SK-N-SH (cell line): Measurements from ENCODE around the gene SP6. TPM values are rescaled to one million over a fixed set of nuclear protein-coding genes. Genes with fewer than 3 reads are reported as not detected.
A peak's percentile ranks its signal among the peaks of the same experiment; 100 is the strongest.

Source experiments
- CTCF ChIA-PET: fragments of 300-600, 350-600 bp; formaldehyde crosslinking; extraction: SDS; loops from one replicate; lab custom pipeline; 2021; lab: Yijun Ruan, JAX
- POLR2A ChIA-PET: fragments of 350-600 bp; sonication (Branson Sonifier 250); formaldehyde crosslinking; extraction: SDS; loops from one replicate; lab custom pipeline; 2020; ENCODE audit warnings: antibody characterized with exemption, inconsistent platforms; lab: Yijun Ruan, JAX
- DNase-seq: peaks from one replicate; pipeline ENCODE4 v3.0.0; 2012
- H2AFZ ChIP-seq: fragments of 200-600 bp; sonication (generic); 2 replicates; pipeline ENCODE4 v1.8.1; 2016; ENCODE audit warnings: antibody characterized with exemption, mild to moderate bottlenecking, low read depth
- H3F3A ChIP-seq: fragments of 200-600 bp; sonication (generic); replicated peaks from 2 replicates; pipeline ENCODE3; 2016; ENCODE audit warnings: antibody characterized with exemption, mild to moderate bottlenecking; ENCODE audit not compliant: insufficient read depth
- H3K27ac ChIP-seq, 2 experiments: fragments of 200-500 bp in 1 of 2; fragments of 200-600 bp in 1 of 2; sonication (Bioruptor generic) in 1 of 2; sonication (generic), shearing (Covaris generic) in 1 of 2; 2 replicates each; pipeline versions ENCODE4 v1.5.1 to v1.6.1; 2014 to 2016; ENCODE audit warnings: low read depth in 2 of 2, inconsistent platforms in 1 of 2, low read length in 1 of 2, mild to moderate bottlenecking in 1 of 2, mixed read lengths in 1 of 2
- H3K27me3 ChIP-seq: fragments of 200-600 bp; sonication (generic), shearing (Covaris generic); 2 replicates; pipeline ENCODE4 v1.6.1; 2016; ENCODE audit warnings: mixed run types; ENCODE audit not compliant: insufficient read depth
- H3K36me3 ChIP-seq, 2 experiments: fragments of 200-500 bp in 1 of 2; fragments of 200-600 bp in 1 of 2; sonication (Bioruptor generic) in 1 of 2; sonication (generic) in 1 of 2; replicated peaks in 1 of 2; 2 replicates each; pipeline versions ENCODE3 to v1.5.1; 2014 to 2016; ENCODE audit warnings: low read length in 1 of 2, mild to moderate bottlenecking in 1 of 2; ENCODE audit not compliant: insufficient read depth in 2 of 2, control insufficient read depth in 1 of 2
- H3K4me1 ChIP-seq, 2 experiments: fragments of 200-500 bp in 1 of 2; fragments of 200-600 bp in 1 of 2; sonication (Bioruptor generic) in 1 of 2; sonication (generic), shearing (Covaris generic) in 1 of 2; 2 replicates each; pipeline versions ENCODE4 v1.5.1 to v1.6.1; 2014 to 2016; ENCODE audit warnings: low read depth in 1 of 2, low read length in 1 of 2, mixed run types in 1 of 2; ENCODE audit not compliant: insufficient read depth in 2 of 2, control insufficient read depth in 1 of 2
- H3K4me2 ChIP-seq: fragments of 200-600 bp; sonication (generic), shearing (Covaris generic); 2 replicates; pipeline ENCODE4 v1.6.1; 2017; ENCODE audit warnings: mixed run types
- H3K4me3 ChIP-seq, 2 experiments: fragments of 200-500 bp in 1 of 2; fragments of 200-600 bp in 1 of 2; sonication (Bioruptor generic) in 1 of 2; sonication (generic), shearing (Covaris generic) in 1 of 2; 2 replicates each; pipeline versions ENCODE4 v1.5.1 to v1.8.1; 2014 to 2016; ENCODE audit warnings: low read depth in 2 of 2, inconsistent platforms in 1 of 2, low read length in 1 of 2, mild to moderate bottlenecking in 1 of 2, mixed read lengths in 1 of 2, moderate library complexity in 1 of 2
- H3K79me2 ChIP-seq: fragments of 200-600 bp; sonication (generic); 2 replicates; pipeline ENCODE4 v1.8.1; 2017; ENCODE audit warnings: mild to moderate bottlenecking; ENCODE audit not compliant: insufficient read depth
- H3K9ac ChIP-seq: fragments of 200-600 bp; sonication (generic); 2 replicates; pipeline ENCODE4 v1.6.1; 2017; ENCODE audit warnings: mixed run types
- H3K9me2 ChIP-seq: fragments of 200-600 bp; sonication (generic); 2 replicates; pipeline ENCODE4 v1.6.1; 2017; ENCODE audit warnings: mixed run types
- H3K9me3 ChIP-seq: fragments of 200-600 bp; sonication (generic); 2 replicates; pipeline ENCODE4 v1.6.1; 2017; ENCODE audit warnings: mixed run types, mild to moderate bottlenecking, moderate library complexity
- H4K20me1 ChIP-seq: fragments of 200-600 bp; sonication (generic); 2 replicates; pipeline ENCODE4 v1.6.1; 2017; ENCODE audit warnings: mild to moderate bottlenecking, mixed run types; ENCODE audit not compliant: insufficient read depth
- ELF1 ChIP-seq: IDR thresholded peaks from 2 replicates; pipeline ENCODE4 v1.4.0; 2012
- EZH2phosphoT487 ChIP-seq: fragments of 200-600 bp; sonication (generic); IDR thresholded peaks from 2 replicates; pipeline ENCODE4 v1.6.1; 2017; ENCODE audit warnings: low read depth, mixed run types, mild to moderate bottlenecking, antibody characterized with exemption, moderate library complexity, borderline replicate concordance
- FOSL2 ChIP-seq: IDR thresholded peaks from 2 replicates; pipeline ENCODE4 v1.4.0; 2012; ENCODE audit warnings: low read depth, mild to moderate bottlenecking, moderate library complexity, borderline replicate concordance
- GABPA ChIP-seq: IDR thresholded peaks from 2 replicates; pipeline ENCODE4 v1.4.0; 2012; ENCODE audit warnings: low read depth, mild to moderate bottlenecking
- POLR2AphosphoS5 ChIP-seq: IDR thresholded peaks from 2 replicates; pipeline ENCODE4 v1.6.1; 2012; ENCODE audit warnings: low read depth, low read length
- RXRA ChIP-seq: IDR thresholded peaks from 2 replicates; pipeline ENCODE4 v1.4.0; 2012; ENCODE audit warnings: low read depth, mild to moderate bottlenecking, borderline replicate concordance
- TAF1 ChIP-seq: IDR thresholded peaks from 2 replicates; pipeline ENCODE4 v1.6.1; 2012; ENCODE audit warnings: low read depth, mild to moderate bottlenecking, low read length, moderate library complexity, borderline replicate concordance
- USF2 ChIP-seq: fragments of 150-350 bp; IDR thresholded peaks from 2 replicates; pipeline ENCODE4 v1.6.1; 2017; ENCODE audit warnings: antibody characterized with exemption, low read length, low read depth, borderline replicate concordance
- WGBS: methylation state at CpG from one replicate; pipeline ENCODE4 v1.1.6; 2017; ENCODE audit warnings: low lambda C conversion rate; 5-methylcytosine and 5-hydroxymethylcytosine counted together
- polyA plus RNA-seq, 3 experiments: library from polyadenylated mRNA; depleted of rRNA; stranded (reverse); fragments of >200 nt; gene quantifications; 2 replicates each; pipeline ENCODE4 v1.2.3, GENCODE V29; 2012

Gene SP6
- polyA plus RNA-seq, 1 of the 3 experiments (the other 2 are of a cell fraction), result 0.03 TPM

- peaks cover 0 to 8% of the 10 kb centered on the region in 2 experiments; a peak in 1 of 4 replicates for H3K4me1 ChIP-seq
- no peaks in the 10 kb centered on the region for H3K79me2 ChIP-seq
- H3K36me3 ChIP-seq, result no peaks in the 10 kb centered on the region
- H3K27ac ChIP-seq, result no peak overlapping the region
- H3K27me3 ChIP-seq, result peaks cover 86% of the 10 kb centered on the region
- H3F3A ChIP-seq, result peaks cover 8% of the 10 kb centered on the region
- no peak overlapping the region for H3K4me3 ChIP-seq
- H3K4me2 ChIP-seq, result no peak overlapping the region
- H2AFZ ChIP-seq, result no peak overlapping the region
- 0 out of 2 replicates have a peak, but pooled peaks have one; percentile 7 for TF ChIP-seq EZH2phosphoT487
- TF ChIP-seq RXRA, result no peak
- no peaks in the 10 kb centered on the region for H3K9me3 ChIP-seq
- no peak overlapping the region for H3K9ac ChIP-seq
- WGBS, result 17% methylated on average over 5 of the region's 5 CpGs
- H3K9me2 ChIP-seq, result no peaks in the 10 kb centered on the region
- POLR2A ChIA-PET, result no interaction called here
- DNase-seq, result no peak
- CTCF ChIA-PET, result interaction anchor here (1.0 to 33.0 kb wide), 4 partner anchors 16 to 117 kb away, joined by 3 to 1447 read pairs (median 289); partner anchors contain the start of genes CDK5RAP3, LRRC46, MRPL10 and SCRN2
- H4K20me1 ChIP-seq, result 0 out of 2 replicates have a peak, but pooled peaks cover 6% of the 10 kb centered on the region
Measured at GRCh38 chr17:47853616-47854015, 2.7 kb upstream of the SP6 start.

GRCh38 chr17:47852113-47852949 lies 1.4 kb upstream of the SP6 start:
- POLR2A ChIA-PET, result interaction anchor here (1.0 kb wide), 1 partner anchor 43 kb away, joined by 4 read pairs; the partner anchor contains the start of gene SP2
- peaks cover 95% of the 10 kb centered on the region for H3K27me3 ChIP-seq
- WGBS, result 24% methylated on average over 32 of the region's 32 CpGs

GRCh38 chr17:47851764-47852112 lies 775 bp upstream of the SP6 start:
- H3K9me2 ChIP-seq, result no peaks in the 10 kb centered on the region
- H3K4me2 ChIP-seq, result no peak overlapping the region
- TF ChIP-seq USF2 (no peak), TAF1 (no peak), ELF1 (no peak), RXRA (no peak)
- no peak overlapping the region for H3K9ac ChIP-seq
- H3K36me3 ChIP-seq, result no peaks in the 10 kb centered on the region
- POLR2A ChIA-PET, result no interaction called here
- peaks cover 99% of the 10 kb centered on the region for H3K27me3 ChIP-seq
- H2AFZ ChIP-seq, result no peak overlapping the region
- no peak overlapping the region for H3K27ac ChIP-seq
- 0 out of 2 replicates have a peak, but pooled peaks cover 6% of the 10 kb centered on the region for H4K20me1 ChIP-seq
- 44% methylated on average over 11 of the region's 11 CpGs for WGBS
- no peaks in the 10 kb centered on the region for H3K79me2 ChIP-seq
- H3K4me1 ChIP-seq, result peaks cover 0 to 13% of the 10 kb centered on the region in 2 experiments; a peak in 1 of 4 replicates
- no peak for DNase-seq
- CTCF ChIA-PET, result interaction anchor here (1.1 to 33.0 kb wide), 6 partner anchors 9 to 119 kb away, joined by 3 to 1447 read pairs (median 6); partner anchors contain the start of genes CDK5RAP3, LRRC46, MRPL10 and SCRN2
- peaks cover 8% of the 10 kb centered on the region for H3F3A ChIP-seq
- H3K9me3 ChIP-seq, result no peaks in the 10 kb centered on the region
- no peak overlapping the region for H3K4me3 ChIP-seq

More at GRCh38 chr17:47852113-47852949, 1.4 kb upstream of the SP6 start:
- Histone ChIP-seq H3K9ac (no peak overlapping the region), H3K4me3 (no peak overlapping the region), H4K20me1 (0 out of 2 replicates have a peak, but pooled peaks cover 6% of the 10 kb centered on the region), H3K9me2 (no peaks in the 10 kb centered on the region), H3K9me3 (no peaks in the 10 kb centered on the region), H3K4me2 (no peak overlapping the region), H3K4me1 (peaks cover 0 to 11% of the 10 kb centered on the region in 2 experiments; a peak in 1 of 4 replicates), H3K27ac (no peak overlapping the region), H2AFZ (no peak overlapping the region), H3F3A (peaks cover 8% of the 10 kb centered on the region), H3K79me2 (no peaks in the 10 kb centered on the region), H3K36me3 (no peaks in the 10 kb centered on the region)
- no peak for DNase-seq
- CTCF ChIA-PET, result interaction anchor here (1.0 to 33.0 kb wide), 7 partner anchors 8 to 119 kb away, joined by 3 to 1447 read pairs (median 5); partner anchors contain the start of genes CDK5RAP3, LRRC46, MRPL10 and SCRN2
- peak; percentile 84 for TF ChIP-seq EZH2phosphoT487
- no peak for TF ChIP-seq GABPA
- peak; percentile 57 for TF ChIP-seq POLR2AphosphoS5
- no peak for TF ChIP-seq FOSL2
